C4-2B (cell line): ENCODE results near the gene OR4K1.
"Not testable (repeated sequence)": the region's sequence is repeated elsewhere in the genome, so short reads cannot be mapped to it uniquely, and the experiment has no call there.

Experiments used
- ZFX ChIP-seq: fragments of 450-650 bp; IDR thresholded peaks from 2 replicates; pipeline ENCODE4 v1.6.1; 2017
- TF ChIP-seq, protein P1 (sequence below): fragments of 450-650 bp; conservative IDR thresholded peaks from 2 replicates; pipeline ENCODE4 v1.5.1; 2017; ENCODE audit warnings: mild to moderate bottlenecking

DNA sequence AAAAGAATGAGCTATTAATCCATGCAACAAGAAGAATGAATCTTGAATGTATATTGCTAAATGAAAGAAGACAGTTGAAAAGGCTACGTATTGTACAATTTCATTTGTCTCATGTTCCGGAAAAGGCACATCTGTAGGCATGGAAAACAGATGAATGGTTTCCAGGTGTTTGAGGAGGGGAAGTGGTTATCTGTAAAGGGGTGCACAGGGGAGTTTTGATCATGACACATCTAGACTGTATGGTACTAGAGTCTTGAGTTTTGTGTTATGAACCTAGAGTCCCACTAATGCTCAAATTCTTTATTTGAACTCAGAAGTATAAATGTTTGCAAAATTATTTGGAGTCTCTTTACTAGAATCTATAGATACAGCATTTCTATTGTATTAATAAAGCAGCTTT is 39.0 kb downstream of the OR4K1 start:
- TF ChIP-seq, protein P1, sequence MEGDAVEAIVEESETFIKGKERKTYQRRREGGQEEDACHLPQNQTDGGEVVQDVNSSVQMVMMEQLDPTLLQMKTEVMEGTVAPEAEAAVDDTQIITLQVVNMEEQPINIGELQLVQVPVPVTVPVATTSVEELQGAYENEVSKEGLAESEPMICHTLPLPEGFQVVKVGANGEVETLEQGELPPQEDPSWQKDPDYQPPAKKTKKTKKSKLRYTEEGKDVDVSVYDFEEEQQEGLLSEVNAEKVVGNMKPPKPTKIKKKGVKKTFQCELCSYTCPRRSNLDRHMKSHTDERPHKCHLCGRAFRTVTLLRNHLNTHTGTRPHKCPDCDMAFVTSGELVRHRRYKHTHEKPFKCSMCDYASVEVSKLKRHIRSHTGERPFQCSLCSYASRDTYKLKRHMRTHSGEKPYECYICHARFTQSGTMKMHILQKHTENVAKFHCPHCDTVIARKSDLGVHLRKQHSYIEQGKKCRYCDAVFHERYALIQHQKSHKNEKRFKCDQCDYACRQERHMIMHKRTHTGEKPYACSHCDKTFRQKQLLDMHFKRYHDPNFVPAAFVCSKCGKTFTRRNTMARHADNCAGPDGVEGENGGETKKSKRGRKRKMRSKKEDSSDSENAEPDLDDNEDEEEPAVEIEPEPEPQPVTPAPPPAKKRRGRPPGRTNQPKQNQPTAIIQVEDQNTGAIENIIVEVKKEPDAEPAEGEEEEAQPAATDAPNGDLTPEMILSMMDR: not testable (repeated sequence)
- TF ChIP-seq ZFX: not testable (repeated sequence)
